B cell (primary cell): ENCODE data around the gene COG2.

Source experiments
- EZH2 ChIP-seq: IDR thresholded peaks from 2 replicates; pipeline ENCODE4 v1.6.1; 2012; ENCODE audit warnings: borderline replicate concordance, low read depth, mild to moderate bottlenecking, moderate library complexity, low read length; ENCODE audit not compliant: insufficient read depth, poor library complexity, severe bottlenecking
- TF ChIP-seq, protein P1 (sequence below): fragments of 200-600 bp; IDR thresholded peaks from one replicate; pipeline ENCODE4 v1.8.0; 2022; ENCODE audit warnings: antibody characterized with exemption, mild to moderate bottlenecking

DNA sequence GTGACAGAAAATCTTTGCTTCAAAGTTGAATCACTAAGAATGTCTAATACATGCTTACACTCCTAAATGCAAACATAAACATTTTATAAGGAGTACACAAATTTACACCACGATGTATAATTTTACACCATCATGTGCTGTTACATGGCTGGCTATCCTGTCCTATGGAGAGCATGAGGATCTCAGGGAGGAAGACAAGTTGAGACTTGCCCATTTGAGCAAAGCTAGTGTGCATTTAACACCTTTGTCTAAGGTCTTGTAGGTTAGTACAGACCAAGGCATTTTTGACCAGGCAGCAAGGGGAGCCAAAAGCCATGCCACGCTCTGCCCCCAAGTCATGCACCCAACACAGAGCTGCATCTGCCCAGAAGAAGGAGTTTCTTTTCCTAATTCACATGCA, 14.5 kb upstream of the COG2 start:
- TF ChIP-seq, protein P1, sequence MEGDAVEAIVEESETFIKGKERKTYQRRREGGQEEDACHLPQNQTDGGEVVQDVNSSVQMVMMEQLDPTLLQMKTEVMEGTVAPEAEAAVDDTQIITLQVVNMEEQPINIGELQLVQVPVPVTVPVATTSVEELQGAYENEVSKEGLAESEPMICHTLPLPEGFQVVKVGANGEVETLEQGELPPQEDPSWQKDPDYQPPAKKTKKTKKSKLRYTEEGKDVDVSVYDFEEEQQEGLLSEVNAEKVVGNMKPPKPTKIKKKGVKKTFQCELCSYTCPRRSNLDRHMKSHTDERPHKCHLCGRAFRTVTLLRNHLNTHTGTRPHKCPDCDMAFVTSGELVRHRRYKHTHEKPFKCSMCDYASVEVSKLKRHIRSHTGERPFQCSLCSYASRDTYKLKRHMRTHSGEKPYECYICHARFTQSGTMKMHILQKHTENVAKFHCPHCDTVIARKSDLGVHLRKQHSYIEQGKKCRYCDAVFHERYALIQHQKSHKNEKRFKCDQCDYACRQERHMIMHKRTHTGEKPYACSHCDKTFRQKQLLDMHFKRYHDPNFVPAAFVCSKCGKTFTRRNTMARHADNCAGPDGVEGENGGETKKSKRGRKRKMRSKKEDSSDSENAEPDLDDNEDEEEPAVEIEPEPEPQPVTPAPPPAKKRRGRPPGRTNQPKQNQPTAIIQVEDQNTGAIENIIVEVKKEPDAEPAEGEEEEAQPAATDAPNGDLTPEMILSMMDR, result no peak
- TF ChIP-seq EZH2, result no peak
